ENCODE data around the gene IFIT1B.
"Not testable (repeated sequence)": the region's sequence is repeated elsewhere in the genome, so short reads cannot be mapped to it uniquely, and the experiment has no call there.

IFIT1B gene

DNA sequence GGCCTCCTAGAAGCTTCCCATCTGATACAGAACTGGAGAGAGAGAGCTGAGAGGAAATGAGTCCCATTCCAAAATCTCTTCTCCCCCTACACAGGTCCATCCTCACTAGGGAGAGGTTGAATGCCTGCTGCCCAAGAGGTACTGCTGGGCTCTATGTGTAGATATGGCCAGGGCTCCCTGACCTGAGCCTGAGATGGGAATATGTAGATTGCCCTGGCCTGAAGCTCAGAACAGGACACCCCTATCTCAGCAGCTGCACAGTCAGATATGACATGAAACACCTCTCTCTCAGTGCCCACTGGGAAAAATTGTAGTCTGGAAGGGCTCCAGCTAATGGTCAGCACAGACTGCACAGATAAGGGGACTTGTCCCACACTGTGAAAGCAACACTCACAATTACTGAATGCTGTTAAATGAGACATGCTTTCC is 3.1 kb upstream of the IFIT1B start:
- H3K4me3 ChIP-seq (ENCODE audit: low read length in 2 of 2), result peak overlapping the region; percentile 17 to 61
- H3K27me3 ChIP-seq (ENCODE audit: control insufficient read depth in 2 of 2, insufficient read depth in 2 of 2, low read length in 2 of 2), result no peaks in the 10 kb centered on the region
- peak overlapping the region; percentile 80 to 88 for H3K27ac ChIP-seq (ENCODE audit: low read depth in 2 of 2, low read length in 2 of 2)

DNA sequence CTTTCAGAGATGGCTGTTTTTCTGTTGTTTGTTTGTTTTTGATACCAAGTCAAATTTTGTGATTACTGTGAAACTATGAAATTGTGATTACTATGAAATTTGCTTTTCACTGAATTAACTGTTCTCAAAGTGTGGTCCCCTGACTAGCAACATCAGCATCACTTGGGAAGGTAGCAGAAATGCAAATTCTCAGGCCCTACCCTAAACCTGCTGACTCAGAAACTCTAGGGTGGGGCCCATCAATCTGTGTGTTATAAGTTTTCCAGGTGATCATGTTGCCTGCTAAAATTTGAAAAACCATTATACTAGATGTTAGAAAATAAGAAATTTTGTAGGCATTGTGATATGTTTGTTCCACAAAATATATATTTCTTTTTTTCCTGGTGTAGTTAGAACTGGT is 1.2 kb downstream of the IFIT1B start:
- H3K4me1 ChIP-seq (ENCODE audit: control insufficient read depth in 2 of 2, insufficient read depth in 2 of 2, low read length in 2 of 2), result peaks cover 9 to 12% of the 10 kb centered on the region in 2 donors
- H3K4me3 ChIP-seq (ENCODE audit: low read length in 2 of 2), result no peak overlapping the region
- H3K9ac ChIP-seq (ENCODE audit: low read depth in 1 of 2, low read length in 2 of 2), result no peak overlapping the region
- H3K9me3 ChIP-seq (ENCODE audit: control insufficient read depth in 2 of 2, low read length in 2 of 2), result no peaks in the 10 kb centered on the region
- no peaks in the 10 kb centered on the region for H3K36me3 ChIP-seq (ENCODE audit: control insufficient read depth in 2 of 2, insufficient read depth in 2 of 2, low read length in 2 of 2)
- no peak overlapping the region for H3K27ac ChIP-seq (ENCODE audit: low read depth in 2 of 2, low read length in 2 of 2)
- no peaks in the 10 kb centered on the region for H3K27me3 ChIP-seq (ENCODE audit: control insufficient read depth in 2 of 2, insufficient read depth in 2 of 2, low read length in 2 of 2)

More for the DNA sequence above, 3.1 kb upstream of the IFIT1B start:
- Histone ChIP-seq H3K36me3 (ENCODE audit: control insufficient read depth in 2 of 2, insufficient read depth in 2 of 2, low read length in 2 of 2) (no peaks in the 10 kb centered on the region), H3K9me3 (ENCODE audit: control insufficient read depth in 2 of 2, low read length in 2 of 2) (no peaks in the 10 kb centered on the region), H3K4me1 (ENCODE audit: control insufficient read depth in 2 of 2, insufficient read depth in 2 of 2, low read length in 2 of 2) (peaks cover 16 to 21% of the 10 kb centered on the region in 2 donors), H3K9ac (ENCODE audit: low read depth in 1 of 2, low read length in 2 of 2) (peak overlapping the region; percentile 46 to 47)

DNA sequence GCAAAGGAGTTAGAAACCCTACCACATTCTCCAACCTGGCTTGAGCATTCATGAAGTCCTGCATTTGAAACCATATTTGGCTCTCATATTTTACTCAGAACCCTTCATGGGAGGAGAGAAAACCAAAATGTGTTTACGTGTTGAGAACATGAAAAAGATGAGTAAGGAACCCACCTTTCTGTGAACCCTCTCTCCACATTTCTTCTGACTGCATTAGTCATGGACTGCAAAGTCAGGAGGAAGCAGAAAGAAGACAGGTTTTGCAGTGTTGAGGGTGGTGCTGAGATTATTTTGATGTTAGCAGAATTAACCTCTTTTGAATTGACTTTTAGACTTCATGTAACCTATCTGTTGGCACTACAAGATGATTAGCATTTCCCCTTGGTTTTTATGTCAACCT is 4.9 kb downstream of the IFIT1B start:
- Histone ChIP-seq H3K27me3 (ENCODE audit: control insufficient read depth in 2 of 2, insufficient read depth in 2 of 2, low read length in 2 of 2) (no peaks in the 10 kb centered on the region), H3K4me3 (ENCODE audit: low read length in 2 of 2) (no peak overlapping the region), H3K4me1 (ENCODE audit: control insufficient read depth in 2 of 2, insufficient read depth in 2 of 2, low read length in 2 of 2) (no peaks in the 10 kb centered on the region), H3K9ac (ENCODE audit: low read depth in 1 of 2, low read length in 2 of 2) (no peak overlapping the region), H3K36me3 (ENCODE audit: control insufficient read depth in 2 of 2, insufficient read depth in 2 of 2, low read length in 2 of 2) (no peaks in the 10 kb centered on the region), H3K9me3 (ENCODE audit: control insufficient read depth in 2 of 2, low read length in 2 of 2) (no peaks in the 10 kb centered on the region), H3K27ac (ENCODE audit: low read depth in 2 of 2, low read length in 2 of 2) (no peak overlapping the region)

DNA sequence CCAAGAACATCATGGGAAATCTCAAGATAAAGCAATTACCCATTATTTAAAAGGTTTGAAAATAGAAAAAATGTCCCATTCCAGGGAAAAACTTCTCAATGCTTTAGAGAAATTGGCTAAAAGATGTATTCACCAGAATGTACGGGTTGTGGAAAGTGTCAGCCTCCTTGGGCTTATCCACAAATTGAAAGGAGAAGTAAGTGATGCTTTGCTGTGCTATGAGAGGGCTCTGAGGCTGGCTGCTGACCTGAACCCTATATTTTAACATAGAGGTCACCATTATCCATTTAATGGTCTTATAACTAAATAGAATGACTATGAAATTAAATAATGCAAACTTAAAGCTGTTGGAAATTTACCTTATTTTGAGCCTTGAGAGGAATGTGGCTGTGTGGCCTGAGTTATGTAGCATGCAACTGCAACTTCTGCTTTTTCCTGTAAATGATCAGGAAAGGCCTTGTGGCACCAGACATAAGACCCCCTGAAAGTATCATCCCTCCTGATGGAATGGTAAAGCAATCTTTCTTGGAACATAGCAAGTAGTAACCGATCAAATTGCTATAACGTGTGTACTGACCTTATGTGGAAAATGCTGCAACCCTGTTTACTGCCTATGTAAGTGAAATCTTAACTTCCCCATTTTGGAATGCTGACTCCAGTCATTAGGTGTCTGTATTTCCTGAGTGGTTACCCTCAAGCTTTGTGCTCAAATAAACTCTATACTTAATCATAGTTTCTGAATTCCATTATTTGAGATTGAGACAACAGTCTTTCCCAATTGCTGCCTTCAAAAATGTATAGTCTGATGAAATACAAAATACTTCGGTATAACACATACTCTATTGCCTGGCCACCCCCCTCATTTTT is 6.9 kb downstream of the IFIT1B start:
- Histone ChIP-seq H3K36me3 (ENCODE audit: control insufficient read depth in 2 of 2, insufficient read depth in 2 of 2, low read length in 2 of 2) (no peaks in the 10 kb centered on the region), H3K9me3 (ENCODE audit: control insufficient read depth in 2 of 2, low read length in 2 of 2) (no peaks in the 10 kb centered on the region), H3K27me3 (ENCODE audit: control insufficient read depth in 2 of 2, insufficient read depth in 2 of 2, low read length in 2 of 2) (no peaks in the 10 kb centered on the region), H3K4me3 (ENCODE audit: low read length in 2 of 2) (no peak overlapping the region), H3K4me1 (ENCODE audit: control insufficient read depth in 2 of 2, insufficient read depth in 2 of 2, low read length in 2 of 2) (no peaks in the 10 kb centered on the region), H3K9ac (ENCODE audit: low read depth in 1 of 2, low read length in 2 of 2) (no peak overlapping the region), H3K27ac (ENCODE audit: low read depth in 2 of 2, low read length in 2 of 2) (peak overlapping the region in 1 of 2 donors; percentile 20)

DNA sequence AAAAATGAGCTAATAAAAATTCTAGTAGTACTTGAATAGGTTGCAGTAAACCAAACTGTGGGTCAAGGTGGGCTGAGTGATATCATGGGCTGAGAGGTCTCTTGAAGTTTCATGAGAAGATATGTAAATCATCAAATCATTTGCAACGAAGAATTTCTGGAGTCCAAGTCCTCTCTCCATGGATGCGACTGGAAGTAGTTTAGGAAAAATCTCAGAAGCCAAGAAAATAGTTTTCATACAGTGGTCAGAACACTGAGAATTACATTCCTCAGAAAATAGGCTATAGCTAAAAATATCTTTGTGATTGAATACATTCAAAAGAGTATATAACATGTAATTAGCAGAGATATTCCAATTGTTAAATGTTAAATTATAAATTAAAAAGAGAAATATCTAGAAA is 10.9 kb downstream of the IFIT1B start:
- Histone ChIP-seq H3K9ac (ENCODE audit: low read depth in 1 of 2, low read length in 2 of 2) (no peak overlapping the region), H3K27ac (ENCODE audit: low read depth in 2 of 2, low read length in 2 of 2) (no peak overlapping the region), H3K4me1 (ENCODE audit: control insufficient read depth in 2 of 2, insufficient read depth in 2 of 2, low read length in 2 of 2) (peaks cover 9% of the 10 kb centered on the region in 2 donors), H3K27me3 (ENCODE audit: control insufficient read depth in 2 of 2, insufficient read depth in 2 of 2, low read length in 2 of 2) (no peaks in the 10 kb centered on the region), H3K9me3 (ENCODE audit: control insufficient read depth in 2 of 2, low read length in 2 of 2) (no peaks in the 10 kb centered on the region), H3K36me3 (ENCODE audit: control insufficient read depth in 2 of 2, insufficient read depth in 2 of 2, low read length in 2 of 2) (no peaks in the 10 kb centered on the region), H3K4me3 (ENCODE audit: low read length in 2 of 2) (no peak overlapping the region)

DNA sequence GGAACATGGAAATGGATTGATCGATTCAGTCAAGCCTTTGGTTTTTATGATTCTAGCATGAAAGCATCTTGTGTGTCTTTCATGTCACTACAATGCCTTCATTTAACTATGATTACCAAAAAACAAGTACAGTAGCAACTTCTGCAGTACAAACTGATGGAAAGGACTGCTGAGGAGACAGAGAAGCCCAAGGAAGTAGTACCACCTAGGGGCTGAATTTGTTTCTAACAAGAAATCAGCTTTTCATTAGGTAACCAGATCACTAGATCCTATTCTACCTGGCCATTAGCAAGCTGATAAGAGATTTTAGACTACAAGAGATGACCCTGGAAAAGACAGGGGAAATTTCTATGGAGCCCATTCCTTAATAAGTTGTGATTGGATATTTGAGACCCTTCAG is 11.4 kb downstream of the IFIT1B start:
- Histone ChIP-seq H3K27ac (ENCODE audit: low read depth in 2 of 2, low read length in 2 of 2) (no peak overlapping the region), H3K9ac (ENCODE audit: low read depth in 1 of 2, low read length in 2 of 2) (no peak overlapping the region)

DNA sequence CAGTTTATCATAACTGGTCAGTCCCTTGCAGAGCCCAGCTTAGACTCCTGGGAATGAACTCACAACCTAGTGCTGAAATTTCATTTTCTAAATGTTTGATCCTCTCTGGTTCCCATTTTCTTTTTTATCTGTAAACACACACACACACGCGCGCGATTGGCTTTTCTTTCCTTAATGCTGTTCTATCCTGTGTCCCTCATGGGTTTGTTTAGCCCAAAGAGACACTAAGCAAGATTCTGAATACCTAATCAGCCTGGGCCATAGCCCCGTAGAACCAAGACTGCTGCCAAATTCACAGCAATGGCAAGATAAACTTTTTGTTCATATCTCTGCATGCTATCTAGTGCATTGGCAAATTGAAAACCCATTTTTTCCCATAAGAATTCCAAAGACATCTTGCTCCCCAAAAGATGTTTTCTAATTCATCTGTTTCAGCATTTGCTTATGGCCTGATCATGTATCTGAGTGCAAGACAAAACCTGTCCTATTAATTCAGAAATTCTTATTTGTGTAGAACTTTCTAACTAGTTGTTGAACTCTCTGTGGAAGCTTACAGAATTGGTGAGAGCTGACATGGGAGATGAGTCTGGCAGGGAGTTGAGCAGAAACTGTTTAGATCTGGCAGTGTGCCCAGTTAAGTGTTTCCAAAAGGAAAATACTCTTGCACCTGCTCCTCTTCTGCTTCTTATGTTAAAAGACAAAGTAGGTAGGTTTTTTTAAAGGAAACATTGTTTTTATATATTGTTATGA is 12.8 kb downstream of the IFIT1B start:
- Histone ChIP-seq H3K4me3 (ENCODE audit: low read length in 2 of 2) (no peak overlapping the region), H3K4me1 (ENCODE audit: control insufficient read depth in 2 of 2, insufficient read depth in 2 of 2, low read length in 2 of 2) (peaks cover 11 to 14% of the 10 kb centered on the region in 2 donors), H3K9ac (ENCODE audit: low read depth in 1 of 2, low read length in 2 of 2) (no peak overlapping the region), H3K36me3 (ENCODE audit: control insufficient read depth in 2 of 2, insufficient read depth in 2 of 2, low read length in 2 of 2) (no peaks in the 10 kb centered on the region), H3K27me3 (ENCODE audit: control insufficient read depth in 2 of 2, insufficient read depth in 2 of 2, low read length in 2 of 2) (no peaks in the 10 kb centered on the region), H3K9me3 (ENCODE audit: control insufficient read depth in 2 of 2, low read length in 2 of 2) (no peaks in the 10 kb centered on the region), H3K27ac (ENCODE audit: low read depth in 2 of 2, low read length in 2 of 2) (no peak overlapping the region)

More for the DNA sequence above, 11.4 kb downstream of the IFIT1B start:
- no peaks in the 10 kb centered on the region for H3K36me3 ChIP-seq (ENCODE audit: control insufficient read depth in 2 of 2, insufficient read depth in 2 of 2, low read length in 2 of 2)
- no peak overlapping the region for H3K4me3 ChIP-seq (ENCODE audit: low read length in 2 of 2)
- H3K4me1 ChIP-seq (ENCODE audit: control insufficient read depth in 2 of 2, insufficient read depth in 2 of 2, low read length in 2 of 2), result peaks cover 11 to 13% of the 10 kb centered on the region in 2 donors
- H3K9me3 ChIP-seq (ENCODE audit: control insufficient read depth in 2 of 2, low read length in 2 of 2), result no peaks in the 10 kb centered on the region
- H3K27me3 ChIP-seq (ENCODE audit: control insufficient read depth in 2 of 2, insufficient read depth in 2 of 2, low read length in 2 of 2), result no peaks in the 10 kb centered on the region

DNA sequence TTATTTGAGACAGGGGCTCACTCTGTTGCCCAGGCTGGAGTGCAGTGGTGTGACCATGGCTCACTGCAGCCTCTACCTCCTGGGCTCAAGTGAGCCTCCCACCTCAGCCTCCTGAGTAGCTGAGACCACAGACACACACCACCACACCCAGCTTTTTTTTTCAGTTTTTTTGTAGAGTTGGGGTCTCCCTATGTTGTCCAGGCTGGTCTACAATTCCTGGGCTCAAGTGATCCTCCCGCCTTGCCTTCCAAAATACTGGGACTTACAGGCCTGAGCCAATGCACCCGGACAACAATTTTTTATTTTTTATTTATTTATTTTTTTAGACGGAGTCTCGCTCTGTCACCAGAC is 13.3 kb downstream of the IFIT1B start:
- H3K9ac ChIP-seq (ENCODE audit: low read depth in 1 of 2, low read length in 2 of 2); H3K4me3 ChIP-seq (ENCODE audit: low read length in 2 of 2); H3K9me3 ChIP-seq (ENCODE audit: control insufficient read depth in 2 of 2, low read length in 2 of 2); H3K27me3 ChIP-seq (ENCODE audit: control insufficient read depth in 2 of 2, insufficient read depth in 2 of 2, low read length in 2 of 2); H3K36me3 ChIP-seq (ENCODE audit: control insufficient read depth in 2 of 2, insufficient read depth in 2 of 2, low read length in 2 of 2); H3K27ac ChIP-seq (ENCODE audit: low read depth in 2 of 2, low read length in 2 of 2): not testable (repeated sequence)
- H3K4me1 ChIP-seq (ENCODE audit: control insufficient read depth in 2 of 2, insufficient read depth in 2 of 2, low read length in 2 of 2), result peaks cover 11 to 14% of the 10 kb centered on the region in 2 donors

DNA sequence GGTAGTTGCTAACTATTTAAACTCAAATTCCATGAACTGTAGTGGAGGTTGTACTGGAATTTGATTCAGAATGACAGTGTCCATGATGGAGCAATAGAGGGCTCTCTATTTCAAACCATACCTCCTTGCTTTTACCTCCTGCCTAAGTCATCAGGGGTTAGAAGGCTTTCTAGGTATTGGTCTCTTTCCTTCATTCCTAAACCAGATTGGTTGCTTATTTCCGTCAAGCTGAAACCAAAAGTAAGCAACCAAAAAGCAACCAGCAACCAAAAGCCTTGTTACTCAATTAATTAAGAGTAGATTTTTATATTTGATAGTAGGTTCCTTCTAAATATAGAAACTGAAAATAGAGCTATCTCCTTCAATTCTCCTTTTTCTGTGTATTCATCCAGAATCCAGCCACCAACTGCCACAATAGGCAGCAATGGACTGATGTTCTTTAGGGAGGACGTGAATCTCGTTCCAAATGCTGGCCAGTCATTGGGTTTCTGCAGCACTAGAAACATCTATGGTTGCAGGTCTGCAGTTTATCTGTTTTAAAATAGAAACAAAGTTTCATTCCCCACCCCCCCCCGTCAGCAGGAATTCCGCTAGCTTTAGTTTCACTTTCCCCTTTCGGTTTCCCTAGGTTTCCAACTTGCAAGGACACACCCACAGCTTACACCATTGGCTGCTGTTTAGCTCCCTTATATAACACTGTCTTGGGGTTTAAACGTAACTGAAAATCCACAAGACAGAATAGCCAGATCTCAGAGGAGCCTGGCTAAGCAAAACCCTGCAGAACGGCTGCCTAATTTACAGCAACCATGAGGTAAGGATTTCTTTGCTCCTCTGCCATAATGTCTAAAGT is 14.3 kb downstream of the IFIT1B start, which contains the start of gene IFIT1:
IFIT1 (plus strand) TSS at position 717 of the 850 bp plus-strand sequence; CDS start at position 807, 90 bp downstream.
- Histone ChIP-seq H3K36me3 (ENCODE audit: control insufficient read depth in 2 of 2, insufficient read depth in 2 of 2, low read length in 2 of 2) (no peaks in the 10 kb centered on the region), H3K27me3 (ENCODE audit: control insufficient read depth in 2 of 2, insufficient read depth in 2 of 2, low read length in 2 of 2) (no peaks in the 10 kb centered on the region), H3K4me1 (ENCODE audit: control insufficient read depth in 2 of 2, insufficient read depth in 2 of 2, low read length in 2 of 2) (peaks cover 11 to 14% of the 10 kb centered on the region in 2 donors), H3K9ac (ENCODE audit: low read depth in 1 of 2, low read length in 2 of 2) (peak within 1 kb of the TSS; percentile 50 to 63), H3K9me3 (ENCODE audit: control insufficient read depth in 2 of 2, low read length in 2 of 2) (no peaks in the 10 kb centered on the region), H3K4me3 (ENCODE audit: low read length in 2 of 2) (peak within 1 kb of the TSS; percentile 63 to 82), H3K27ac (ENCODE audit: low read depth in 2 of 2, low read length in 2 of 2) (peak within 1 kb of the TSS; percentile 70 to 72)
